A549 treated with RU486 at 1 μM for 4 hours (cell line): ENCODE data around the gene KLHL5. TPM values are rescaled to one million over a fixed set of nuclear protein-coding genes. Genes with fewer than 3 reads are reported as not detected.

Experiments used
- total RNA-seq: library from RNA; stranded (reverse); fragments of 200-300 nt; extraction: Qiagen RNA extraction; gene quantifications from 5 replicates; pipeline ENCODE4 v1.2.3, GENCODE V29; 2022; ENCODE audit warnings: low read depth

Gene KLHL5
- total RNA-seq, result 45.3 to 63.6 TPM (median 52.2 TPM) in 5 replicates

GRCh38 chr4:39062094-39062769 lies at the start of gene KLHL5:
Gene KLHL5 (plus strand): TSS chr4:39062232. CDS start chr4:39062653, 421 bp downstream.

GRCh38 chr4:39032218-39033085 lies 29.6 kb upstream of the KLHL5 start, which contains the start of gene TMEM156:
Gene TMEM156 (minus strand): TSS chr4:39032409. CDS start chr4:39032313, 96 bp downstream.

Other genes with a start within 250 kb of the KLHL5 start
- 2.8 to 4.1 TPM (median 3.8 TPM) in 5 replicates for gene TLR6, start 205.4 kb upstream of the KLHL5 start, total RNA-seq
- gene FAM114A1, start 194.4 kb upstream of the KLHL5 start, total RNA-seq, result 21.9 to 42.4 TPM (median 31.8 TPM) in 5 replicates
- 17.0 to 24.9 TPM (median 21.8 TPM) in 5 replicates for gene TMEM156, start 29.8 kb upstream of the KLHL5 start, total RNA-seq
- 8.1 to 11.2 TPM (median 8.4 TPM) in 5 replicates for gene WDR19, start 120.3 kb downstream of the KLHL5 start, total RNA-seq